GM19193 (cell line): ENCODE data around the gene RAP1GAP.

ENCODE experiments used
- POLR2A ChIP-seq: IDR thresholded peaks from 4 replicates; pipeline ENCODE4 v1.6.1; 2011; ENCODE audit not compliant: insufficient read depth, insufficient read length; ENCODE audit errors: extremely low read depth

The RAP1GAP gene

GRCh38 chr1:21563971-21564370 is 105.2 kb downstream of the RAP1GAP start:
- no peak for TF ChIP-seq POLR2A

DNA sequence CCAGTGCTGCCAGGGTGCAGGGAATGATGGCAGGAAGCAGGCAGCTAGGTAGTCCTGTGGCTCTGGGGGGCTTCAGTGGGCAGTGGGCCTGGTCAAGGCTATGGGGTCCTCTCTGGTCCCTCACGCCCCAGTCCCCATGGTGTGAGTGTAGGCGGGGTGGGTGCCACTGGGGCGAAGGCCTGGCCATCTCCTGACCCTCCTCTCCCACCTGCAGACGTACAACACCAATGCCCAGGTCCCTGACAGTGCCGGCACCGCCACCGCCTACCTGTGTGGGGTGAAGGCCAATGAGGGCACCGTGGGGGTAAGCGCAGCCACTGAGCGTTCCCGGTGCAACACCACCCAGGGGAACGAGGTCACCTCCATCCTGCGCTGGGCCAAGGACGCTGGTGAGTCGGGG is 106.3 kb downstream of the RAP1GAP start:
- no peak for TF ChIP-seq POLR2A

GRCh38 chr1:21560916-21561638 is 108.1 kb downstream of the RAP1GAP start:
- TF ChIP-seq POLR2A: no peak

DNA sequence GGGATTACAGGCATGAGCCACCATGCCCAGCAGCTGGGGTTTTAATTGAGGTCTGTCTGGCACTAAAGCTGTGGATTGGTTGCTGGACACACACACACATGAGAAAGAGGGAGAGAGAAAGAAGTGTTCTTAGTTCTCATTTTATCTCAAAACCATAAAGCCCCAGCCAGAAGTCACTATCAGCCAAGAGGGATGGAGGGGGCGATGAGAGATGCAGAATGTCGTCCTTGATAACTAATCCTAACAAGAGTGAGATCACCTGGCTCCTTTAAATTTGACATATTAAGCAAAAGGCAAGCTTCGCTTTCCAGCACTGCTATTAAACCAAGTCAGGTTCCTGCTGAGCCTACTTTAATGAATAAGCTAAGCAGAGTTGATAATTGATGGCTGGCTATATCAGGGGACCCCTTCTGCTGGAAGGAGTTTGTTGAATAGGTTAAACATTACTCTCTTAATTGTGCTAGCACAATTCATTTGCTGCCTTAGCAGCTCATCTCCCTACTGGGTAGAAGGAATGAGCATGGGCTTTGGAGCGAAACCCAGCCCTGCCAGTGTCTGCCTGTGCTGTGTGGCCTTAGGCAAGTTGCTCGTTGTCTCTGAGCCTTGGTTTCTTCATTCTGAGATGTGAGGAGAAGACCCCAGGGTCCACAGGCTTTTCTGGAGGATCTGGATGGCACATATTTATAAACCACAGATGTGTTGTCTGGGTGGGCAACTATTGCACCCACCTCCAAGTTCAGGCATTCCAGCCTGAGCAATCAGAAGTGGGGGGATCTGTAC is 109.2 kb downstream of the RAP1GAP start:
- no peak for TF ChIP-seq POLR2A

GRCh38 chr1:21553116-21553926 is 115.8 kb downstream of the RAP1GAP start:
- no peak for TF ChIP-seq POLR2A

DNA sequence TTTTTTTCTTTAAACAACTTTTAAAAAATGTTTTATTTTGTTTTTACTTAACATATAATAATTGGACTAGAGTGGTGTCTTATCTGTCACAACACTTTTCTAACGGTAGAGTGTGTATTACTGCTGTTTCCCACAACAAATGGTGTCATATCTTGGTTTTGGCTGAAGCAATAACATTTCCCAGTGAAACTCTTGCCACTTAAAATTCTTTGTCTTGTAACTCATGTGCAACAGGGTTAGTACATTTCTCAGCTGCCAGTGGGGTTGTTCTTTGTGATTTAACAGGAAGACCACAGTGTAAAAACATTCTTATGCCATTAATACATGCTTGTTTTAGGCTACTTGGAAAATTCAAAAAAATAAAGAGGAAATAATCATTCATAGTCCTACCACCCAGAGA is 116.4 kb downstream of the RAP1GAP start:
- no peak for TF ChIP-seq POLR2A

DNA sequence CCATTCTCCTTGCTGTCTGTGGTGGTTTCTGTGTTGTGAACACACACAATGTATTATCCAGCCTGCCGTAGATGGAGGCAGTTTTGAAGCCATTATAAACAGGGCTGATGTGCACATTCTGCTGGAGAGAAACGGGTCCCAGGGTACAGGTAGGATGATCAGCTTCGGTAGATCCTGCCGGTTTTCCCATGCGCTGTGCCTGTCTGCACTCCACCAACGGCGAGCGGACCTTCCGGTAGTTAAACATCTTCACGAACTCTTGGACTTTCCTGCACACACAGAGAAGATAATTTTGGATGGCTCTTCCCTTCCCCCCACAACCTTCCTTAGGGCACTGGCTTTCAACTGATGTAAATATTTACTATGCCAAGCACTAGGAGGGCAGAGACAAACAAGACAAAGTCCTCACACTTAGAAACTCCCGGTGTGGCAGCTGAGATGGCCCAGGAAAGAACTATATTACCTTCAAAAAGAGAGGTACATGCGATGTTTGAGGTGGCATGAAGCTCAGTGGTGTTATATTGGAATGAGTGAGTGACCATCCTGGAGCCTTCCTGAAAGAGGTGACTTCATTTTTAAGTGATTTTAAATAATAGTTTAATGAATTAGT is 118.2 kb downstream of the RAP1GAP start:
- no peak for TF ChIP-seq POLR2A

GRCh38 chr1:21550097-21550496 is 119.1 kb downstream of the RAP1GAP start:
- no peak for TF ChIP-seq POLR2A

GRCh38 chr1:21547876-21548275 is 121.3 kb downstream of the RAP1GAP start:
- no peak for TF ChIP-seq POLR2A
